GM19025 (cell line): ENCODE data around the gene TBC1D5.

Experiments used
- ATAC-seq: cut with Tn5 transposase; IDR thresholded peaks from one replicate; pipeline ENCODE4 v1.9.1; 2021; ENCODE audit warnings: mild to moderate bottlenecking, low read depth, moderate library complexity; ENCODE audit not compliant: unreplicated experiment

TBC1D5 gene

DNA sequence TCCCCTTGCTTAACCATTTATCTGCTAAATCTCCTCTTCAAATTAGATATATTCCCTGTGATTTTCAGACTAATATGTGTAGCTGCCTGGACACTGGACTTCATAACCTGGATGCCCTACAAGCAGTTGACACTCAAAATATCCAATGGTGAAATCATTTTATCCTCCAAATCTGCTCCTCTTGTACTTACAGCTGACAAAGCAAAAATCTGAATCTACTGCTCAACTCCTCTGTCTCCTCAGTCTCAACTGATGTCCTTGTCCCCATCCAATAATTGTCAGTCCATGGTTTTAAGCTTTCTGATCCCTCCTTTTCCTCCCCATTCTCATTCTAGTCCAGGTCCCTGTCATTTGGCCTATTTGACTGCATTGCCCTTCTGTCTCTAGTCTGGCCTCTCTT lies 411.8 kb downstream of the TBC1D5 start:
- no peak for ATAC-seq

DNA sequence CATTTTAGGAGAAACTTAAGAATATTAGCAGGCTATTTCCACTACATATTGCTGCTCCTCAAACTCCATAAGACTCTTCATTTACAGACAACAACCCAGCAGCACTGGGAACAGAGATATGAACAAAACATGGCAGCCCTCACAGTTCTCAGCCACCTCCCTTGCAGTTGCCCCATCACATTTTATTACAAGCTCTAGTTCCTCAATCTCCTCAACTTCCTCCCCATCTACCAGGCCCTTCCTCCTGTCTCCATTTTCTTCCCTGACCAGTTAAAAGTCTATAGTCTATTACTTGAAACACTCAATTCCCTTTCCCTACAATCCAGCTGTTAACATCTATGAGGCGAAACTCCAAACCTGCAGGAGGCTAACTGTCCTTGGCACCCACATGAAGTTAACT lies 412.5 kb downstream of the TBC1D5 start:
- ATAC-seq = no peak

DNA sequence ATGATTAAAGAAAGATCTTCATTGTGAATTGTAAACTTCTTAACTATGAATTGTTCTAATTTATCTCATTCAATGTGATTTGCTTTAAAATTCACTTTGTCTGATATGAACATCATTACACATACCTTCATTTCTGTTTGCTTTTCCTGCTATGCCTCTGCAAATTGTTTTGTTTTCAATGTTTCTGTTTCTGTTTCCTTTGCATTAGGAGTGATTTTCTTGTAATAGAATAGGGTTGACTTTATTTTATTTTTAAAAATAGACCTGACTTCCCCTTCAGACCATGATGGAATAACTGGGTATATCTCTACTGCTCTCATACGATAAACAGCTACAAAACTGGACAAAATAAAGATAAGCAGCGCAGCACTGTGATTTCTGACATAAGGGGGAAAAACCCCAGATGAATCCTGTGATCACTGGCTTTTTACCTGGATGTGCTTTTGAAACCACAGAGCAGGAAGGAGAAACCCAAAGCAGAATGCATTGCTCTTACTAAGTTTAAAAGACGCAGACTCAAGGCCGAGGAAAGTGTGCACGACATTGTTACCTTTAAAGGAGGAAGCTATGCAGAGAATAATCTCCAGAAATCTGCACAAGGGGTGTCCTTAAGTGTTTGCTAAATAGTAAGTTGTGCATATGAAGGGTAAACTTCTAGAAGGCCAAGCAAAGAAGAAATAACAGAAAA lies 420.2 kb downstream of the TBC1D5 start:
- no peak for ATAC-seq

DNA sequence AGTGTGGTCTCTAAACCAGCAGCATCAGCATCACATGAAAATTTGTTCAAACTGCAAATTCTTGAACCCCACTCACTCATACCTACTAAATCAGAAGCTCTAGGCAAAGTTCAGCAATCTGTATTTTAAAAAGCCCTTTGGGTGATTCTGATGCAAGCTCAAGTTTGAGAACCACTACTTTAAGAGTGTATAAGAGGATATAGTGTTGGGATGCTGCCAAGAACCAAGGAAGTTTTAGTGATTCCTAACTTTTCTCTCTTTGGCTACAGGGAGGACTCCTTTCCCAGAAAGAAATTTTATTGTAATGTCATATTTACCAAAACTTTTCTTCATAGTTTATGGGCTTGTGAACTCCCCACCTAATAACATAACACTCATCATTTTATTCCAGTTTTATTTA lies 422.2 kb downstream of the TBC1D5 start:
- ATAC-seq = no peak

DNA sequence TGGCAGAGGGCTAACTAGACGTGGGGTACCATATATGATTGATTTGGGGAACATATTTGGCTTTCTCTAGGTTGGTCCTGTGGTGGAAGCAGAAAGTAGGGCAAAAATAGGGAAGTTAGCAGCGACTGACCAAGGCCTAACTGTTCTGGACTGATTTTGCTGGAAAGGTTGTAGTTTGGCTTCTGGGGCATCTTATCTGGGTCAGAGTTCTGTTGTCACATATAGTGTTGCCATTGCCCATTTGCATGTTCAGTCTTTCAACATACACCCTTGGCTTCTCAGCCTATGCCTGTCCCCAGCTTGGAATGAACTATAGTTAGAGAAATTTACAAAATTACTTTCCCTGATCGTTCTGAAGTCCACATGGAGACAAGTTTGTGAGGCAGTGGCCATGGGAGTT lies 426.5 kb downstream of the TBC1D5 start:
- ATAC-seq = no peak

DNA sequence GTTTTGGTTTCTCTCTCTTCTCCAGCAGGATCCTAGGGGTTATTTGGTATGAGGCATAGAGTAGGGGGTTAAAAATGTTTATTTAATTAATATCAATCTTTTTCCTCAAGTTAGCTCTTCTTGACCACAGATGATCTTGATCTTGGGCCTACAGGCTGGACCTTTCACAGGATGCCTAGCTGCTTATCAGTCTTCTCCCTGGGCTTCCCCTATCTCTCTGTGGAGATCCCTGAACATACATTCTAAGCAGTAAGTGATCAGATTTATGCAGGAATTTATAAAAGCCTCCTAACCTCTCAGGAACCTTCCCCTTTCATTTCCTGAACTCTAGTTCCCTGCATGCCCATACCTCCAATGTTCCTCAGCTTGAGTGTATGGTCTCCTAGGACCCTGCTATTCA lies 428.3 kb downstream of the TBC1D5 start:
- no peak for ATAC-seq

DNA sequence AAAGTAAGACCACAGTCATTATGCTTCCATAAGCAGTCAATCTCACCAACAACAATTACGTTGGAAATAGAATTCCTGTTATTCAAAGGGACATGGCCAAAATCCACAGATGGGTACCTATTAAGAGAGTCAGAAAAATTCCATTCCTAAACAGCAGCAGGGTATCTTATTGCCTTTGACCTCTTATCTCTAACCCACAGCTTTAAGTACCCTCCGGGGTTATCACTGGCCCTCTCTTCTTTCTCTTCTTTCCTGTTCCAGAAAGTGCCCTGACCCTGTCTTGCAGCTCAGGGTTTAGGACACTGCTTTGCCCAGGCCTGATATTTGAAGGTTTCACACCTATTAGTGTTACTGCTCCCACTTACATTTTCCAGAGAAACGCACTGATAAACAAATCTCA lies 428.7 kb downstream of the TBC1D5 start:
- ATAC-seq = no peak

DNA sequence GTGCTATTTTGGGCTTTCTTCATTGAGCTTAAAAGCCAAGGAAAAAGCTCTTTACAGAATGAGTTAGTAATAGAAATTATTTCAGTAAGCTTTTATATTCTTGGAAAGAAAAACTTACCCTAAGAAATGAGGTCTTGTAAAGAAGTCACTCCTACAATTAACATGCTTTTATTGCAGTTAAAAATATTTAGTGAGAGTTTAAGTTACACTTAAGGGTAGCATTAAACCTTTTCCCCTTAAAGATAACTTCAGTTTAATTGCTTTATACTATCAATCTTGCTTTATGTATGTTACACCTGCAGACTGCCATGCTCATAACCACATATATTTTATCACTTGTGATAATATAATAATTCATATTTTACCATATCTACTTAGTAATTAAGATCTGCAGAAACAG lies 431.4 kb downstream of the TBC1D5 start:
- no peak for ATAC-seq

DNA sequence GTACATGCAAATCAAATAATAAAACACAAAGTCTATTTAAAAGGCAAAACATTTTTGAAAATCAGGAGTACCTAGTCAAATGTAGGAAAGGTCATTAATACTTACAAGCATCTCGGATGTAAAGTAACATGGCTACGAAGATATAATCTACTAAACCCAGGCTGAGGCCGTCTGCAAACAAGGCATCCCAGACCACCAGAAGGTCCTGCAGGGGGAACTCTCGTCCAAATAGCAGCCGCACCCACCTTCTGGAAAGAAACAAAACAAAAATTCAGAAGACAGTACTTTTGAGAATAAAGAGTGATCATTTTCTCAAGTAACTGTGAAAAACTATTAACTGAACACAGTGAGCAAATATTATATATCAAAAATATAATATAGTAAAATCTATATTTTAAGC lies 434.5 kb downstream of the TBC1D5 start:
- no peak for ATAC-seq

DNA sequence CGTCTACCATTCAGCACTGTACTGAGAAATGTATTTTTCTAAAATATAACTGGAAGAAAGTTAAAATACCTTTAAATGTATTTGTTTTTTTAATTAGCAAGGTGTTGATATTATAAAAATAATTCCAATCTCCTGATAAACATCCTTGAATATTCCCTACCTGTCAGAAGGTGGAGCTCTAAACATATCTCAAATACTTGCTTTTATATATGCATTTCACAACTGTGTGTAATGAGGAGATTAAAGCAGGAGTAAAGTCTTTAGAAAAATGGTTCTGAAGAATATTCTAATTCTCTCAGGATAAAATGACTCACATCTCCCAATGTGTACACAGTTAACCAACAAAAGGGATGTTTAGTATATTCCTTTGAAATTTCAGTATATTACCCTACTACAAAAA lies 434.9 kb downstream of the TBC1D5 start:
- ATAC-seq = no peak

DNA sequence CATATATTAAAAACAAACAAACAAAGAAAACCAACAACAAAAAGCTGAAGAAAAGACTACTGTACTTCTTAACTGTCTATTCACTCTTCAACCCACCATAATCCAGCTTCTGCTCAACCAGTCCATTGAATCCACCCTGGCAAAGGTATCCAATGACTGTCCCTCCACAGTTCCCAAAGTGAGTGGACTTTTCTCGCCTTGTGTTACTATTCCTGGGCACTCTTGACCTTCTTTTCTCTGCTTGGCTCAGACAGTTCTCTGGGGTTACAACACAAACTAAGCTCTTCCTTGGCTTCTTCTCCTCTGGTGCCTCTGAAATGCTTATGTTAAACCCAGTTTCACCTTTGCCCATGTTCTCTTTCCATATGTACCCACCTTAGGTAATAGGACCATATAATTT lies 437.5 kb downstream of the TBC1D5 start:
- ATAC-seq = no peak

DNA sequence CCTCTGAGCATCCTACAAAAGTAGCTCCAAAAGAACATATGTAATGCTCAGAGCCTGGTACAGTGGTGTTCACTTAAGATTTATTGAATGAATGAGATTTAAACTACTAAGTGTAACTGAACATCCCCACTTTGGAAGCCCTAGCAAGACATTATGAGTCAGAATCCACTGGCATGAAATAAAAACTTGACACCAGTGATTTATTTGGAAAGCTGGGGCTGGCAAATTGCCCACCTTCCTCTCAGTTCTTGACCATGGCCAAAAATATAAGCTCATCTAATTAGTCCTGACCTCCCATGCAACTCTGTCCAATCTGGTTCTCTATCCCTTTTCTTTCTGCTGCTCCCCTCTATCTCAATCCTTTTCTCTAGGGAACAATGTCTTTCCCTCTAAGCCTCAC lies 439.7 kb downstream of the TBC1D5 start:
- no peak for ATAC-seq

DNA sequence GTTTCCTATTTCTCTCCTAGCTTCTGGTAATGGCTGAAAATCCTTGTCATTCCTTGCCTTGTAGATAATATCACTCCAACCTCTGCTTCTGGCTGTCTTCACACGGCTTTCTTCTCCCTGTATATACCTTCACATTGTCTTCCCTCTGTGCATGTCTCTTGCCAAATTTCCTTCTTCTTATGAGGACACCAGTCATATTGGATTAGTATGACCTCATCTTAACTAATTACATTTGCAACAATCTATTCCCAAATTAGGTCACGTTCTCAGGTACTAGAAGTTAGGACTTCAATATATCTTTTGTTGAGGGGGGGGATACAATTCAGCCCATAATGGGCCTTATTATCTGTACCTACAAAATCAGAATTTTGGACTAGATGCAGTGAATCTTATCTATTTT lies 440.3 kb downstream of the TBC1D5 start:
- ATAC-seq = no peak

DNA sequence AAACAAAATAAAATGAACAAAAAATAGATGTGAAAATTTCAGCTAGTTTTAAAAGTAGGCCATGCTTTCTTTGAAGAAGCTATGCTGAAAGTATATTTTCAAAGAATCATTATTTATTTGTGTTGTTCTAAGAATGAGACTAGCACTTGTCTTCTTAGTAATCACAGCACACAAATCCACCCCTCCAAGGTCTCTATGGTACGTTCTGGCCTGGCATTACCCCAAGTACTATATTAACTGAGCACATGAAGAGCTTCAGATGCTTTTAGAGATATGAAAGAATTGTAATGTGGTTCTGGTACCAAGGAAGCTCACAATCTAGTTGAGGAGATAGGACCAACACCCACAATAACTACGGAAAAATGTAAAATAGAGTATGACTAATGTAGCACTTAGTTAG lies 441.2 kb downstream of the TBC1D5 start:
- no peak for ATAC-seq

DNA sequence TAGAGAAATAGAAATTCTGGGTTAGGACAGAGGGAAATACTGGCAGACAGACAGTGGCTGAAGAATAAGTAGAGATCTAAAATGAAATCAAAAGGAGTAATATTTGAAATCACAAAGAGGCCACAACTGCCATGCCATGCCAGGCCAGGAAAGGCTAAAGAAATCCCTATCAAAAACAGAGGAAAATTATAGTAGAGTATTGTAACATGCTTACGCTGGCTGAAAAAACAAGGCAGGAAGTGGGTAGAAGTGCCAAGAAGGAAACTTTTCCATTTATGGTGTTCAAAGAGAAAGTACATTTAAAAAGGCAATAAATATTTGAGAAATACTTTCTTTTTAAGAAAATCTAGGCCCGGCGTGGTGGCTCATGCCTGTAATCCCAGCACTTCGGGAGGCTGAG lies 442.0 kb downstream of the TBC1D5 start:
- ATAC-seq = no peak

DNA sequence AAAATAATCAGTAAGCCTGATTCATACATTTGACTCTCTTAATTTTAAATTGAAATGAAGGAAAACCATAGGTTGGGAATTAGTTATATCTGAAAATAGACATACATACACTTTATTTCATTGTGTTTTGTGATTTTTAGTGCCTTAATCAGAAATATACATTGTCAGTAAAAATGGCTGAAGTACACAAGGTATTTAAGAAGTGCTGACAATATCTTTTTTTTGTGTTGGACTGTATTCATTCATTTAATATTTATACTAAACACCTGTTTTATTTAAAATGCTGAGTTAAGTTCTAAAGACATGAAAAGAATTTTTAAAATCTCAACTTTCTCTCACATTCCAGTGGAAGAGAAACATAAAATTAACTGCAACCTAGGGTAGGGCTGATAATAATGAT lies 444.4 kb downstream of the TBC1D5 start:
- no peak for ATAC-seq

DNA sequence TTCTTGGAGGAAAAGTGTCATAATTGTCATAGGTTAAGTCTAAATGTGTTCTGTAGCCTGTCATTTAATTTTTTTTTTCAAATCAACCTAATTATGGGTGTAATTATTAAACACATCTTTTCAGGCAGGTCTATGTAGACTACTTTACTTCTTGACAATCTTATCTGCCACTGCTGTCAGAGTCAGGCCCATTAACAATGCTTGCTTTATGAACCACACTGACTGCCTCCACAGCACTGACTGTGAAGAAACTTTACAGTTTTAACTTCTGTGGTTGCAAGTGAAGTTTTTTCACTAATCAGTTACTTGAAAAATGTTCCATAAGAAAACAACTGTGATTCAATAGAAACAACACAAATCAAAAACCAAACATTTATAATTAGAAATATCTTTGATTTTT lies 449.9 kb downstream of the TBC1D5 start:
- no peak for ATAC-seq

DNA sequence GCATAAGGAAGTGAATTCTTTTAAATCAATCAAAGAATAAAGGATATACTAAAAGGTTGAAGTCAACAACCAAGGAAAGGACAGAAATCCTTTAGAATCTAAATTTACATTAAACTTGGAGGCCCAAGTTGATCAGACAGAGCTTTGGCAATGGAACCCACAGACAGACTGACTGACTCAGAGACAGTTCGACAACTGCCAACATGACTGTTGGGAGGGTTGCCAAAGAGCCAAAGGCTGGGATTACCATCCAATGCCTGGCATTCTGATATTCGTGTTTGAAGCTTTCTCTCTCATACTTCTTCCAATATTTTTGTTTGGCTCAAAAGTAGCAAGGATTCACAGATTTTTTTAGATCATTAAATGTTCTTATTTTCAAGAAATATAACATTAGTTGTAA lies 451.5 kb downstream of the TBC1D5 start:
- ATAC-seq = no peak

DNA sequence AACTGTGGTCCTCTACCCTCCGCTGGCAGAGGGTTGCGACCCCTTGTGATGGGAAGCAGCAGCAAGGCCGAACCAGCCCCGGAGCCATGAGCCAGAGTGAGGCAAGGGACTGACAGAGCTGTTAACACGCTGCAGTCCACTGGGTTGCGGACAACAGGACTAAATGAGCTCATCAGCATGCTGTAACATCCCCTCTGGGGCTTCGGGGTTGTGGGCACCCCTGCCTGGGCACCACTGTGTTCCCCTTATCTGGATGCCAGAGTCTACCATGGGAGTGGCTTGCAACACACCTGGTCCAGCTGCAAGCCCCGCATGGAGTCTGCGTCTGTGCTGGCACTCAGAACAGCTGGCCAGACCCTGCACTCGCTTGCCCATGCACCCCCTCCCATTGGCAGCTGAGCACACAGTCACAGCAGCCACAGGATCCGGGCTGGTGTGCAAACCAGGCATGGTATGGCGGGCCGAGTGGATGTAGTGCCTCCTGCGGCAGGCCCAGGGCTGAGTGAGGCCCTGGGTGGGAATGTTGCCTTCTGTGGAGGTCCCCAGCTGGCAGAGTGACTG lies 453.5 kb downstream of the TBC1D5 start:
- no peak for ATAC-seq

DNA sequence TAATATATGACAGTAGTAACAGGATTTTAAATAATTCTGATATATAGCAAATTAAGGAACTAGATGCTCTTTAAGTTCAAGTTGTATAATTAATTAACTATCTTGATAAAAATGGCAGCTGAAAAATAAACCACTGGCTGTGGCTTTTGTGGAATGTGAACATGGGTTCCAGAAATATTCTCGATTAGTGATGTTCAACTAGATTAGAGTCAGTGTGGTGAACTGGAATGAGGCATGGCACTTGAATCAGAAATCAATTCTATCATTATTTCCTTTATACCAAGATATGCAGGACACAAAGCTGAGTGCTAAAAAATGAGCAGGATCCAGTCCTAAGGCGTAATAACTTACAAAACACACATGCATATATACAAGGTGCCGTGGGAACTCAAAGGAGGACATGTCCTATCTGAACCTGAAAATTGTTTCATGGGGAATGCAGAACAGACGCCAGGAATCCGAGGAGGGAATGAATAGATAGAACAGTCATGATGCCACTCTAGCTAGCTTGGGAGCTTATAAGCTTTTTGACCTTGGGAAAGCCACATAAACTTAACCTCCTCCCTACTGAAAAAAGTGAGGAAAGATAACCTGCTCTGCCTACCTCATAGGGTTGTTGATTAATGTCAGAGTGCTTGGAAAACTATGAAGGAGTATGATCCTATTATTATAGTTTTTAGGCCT lies 455.3 kb downstream of the TBC1D5 start:
- ATAC-seq = no peak

DNA sequence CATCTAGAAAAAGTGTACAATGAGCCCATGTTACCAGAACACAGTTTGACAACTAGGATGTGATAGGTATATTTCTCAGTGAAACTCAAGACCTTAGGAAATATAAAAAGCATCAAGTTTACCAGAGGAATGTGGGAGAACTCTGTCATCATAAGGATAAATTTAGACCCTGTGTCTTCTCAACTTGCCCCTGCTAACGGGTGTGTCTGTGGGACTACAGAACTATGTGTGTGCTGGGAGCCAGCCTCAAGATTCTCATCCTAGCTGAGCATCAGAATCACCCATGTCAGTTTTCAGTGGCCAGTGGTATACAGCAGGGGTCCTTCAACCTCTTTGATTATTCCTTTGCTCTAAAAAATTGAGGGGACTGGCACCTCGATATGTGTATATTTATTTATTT lies 464.4 kb downstream of the TBC1D5 start:
- ATAC-seq = no peak

DNA sequence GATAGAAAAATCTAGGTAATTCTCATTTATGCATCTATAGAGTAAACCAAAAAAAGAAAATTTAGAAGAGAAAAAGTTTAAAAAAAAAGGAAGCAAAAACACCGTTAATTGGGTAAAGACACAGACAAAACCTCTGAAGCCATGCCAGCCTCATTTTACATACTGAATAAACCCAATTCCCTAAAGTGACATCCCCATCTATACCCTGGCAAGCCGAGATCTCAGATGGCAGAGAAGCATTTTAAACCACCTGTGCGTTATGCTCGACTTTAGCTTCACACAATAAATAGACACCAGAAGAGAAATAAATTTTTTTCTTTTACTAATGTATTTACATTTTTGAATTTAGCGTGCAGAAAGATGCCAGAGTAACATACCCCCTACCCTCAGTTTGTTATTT lies 475.6 kb downstream of the TBC1D5 start:
- no peak for ATAC-seq
